CD4-positive, alpha-beta T cell treated with Interleukin-1 beta for 1 hour (primary cell): ENCODE data around the gene SVIL.
"Not testable (repeated sequence)": the region's sequence is repeated elsewhere in the genome, so short reads cannot be mapped to it uniquely, and the experiment has no call there.

Experiments used
- DNase-seq, 2 donors: peaks; one replicate each; pipeline ENCODE4 v3.0.0-alpha.2; 2020 to 2022

SVIL gene

GRCh38 chr10:29479081-29479925 is 155.5 kb downstream of the SVIL start:
- DNase-seq, result no peak

- no peak for DNase-seq
Measured at GRCh38 chr10:29473406-29474100, 161.2 kb downstream of the SVIL start.

- DNase-seq, result no peak
Measured at GRCh38 chr10:29473087-29473356, 161.7 kb downstream of the SVIL start.

- DNase-seq, result no peak
Measured at GRCh38 chr10:29472301-29473086, 162.3 kb downstream of the SVIL start.

- DNase-seq, result no peak
Measured at GRCh38 chr10:29471544-29471859, 163.3 kb downstream of the SVIL start.

- no peak for DNase-seq
Measured at GRCh38 chr10:29470843-29471543, 163.8 kb downstream of the SVIL start.

- DNase-seq, result peak in 1 of 2 donors; percentile 6
Measured at GRCh38 chr10:29470355-29470705, 164.4 kb downstream of the SVIL start.

GRCh38 chr10:29469481-29470354 is 165.1 kb downstream of the SVIL start:
- no peak for DNase-seq

- DNase-seq, result no peak
Measured at GRCh38 chr10:29465384-29465783, 169.4 kb downstream of the SVIL start.

GRCh38 chr10:29464671-29465171 is 170.1 kb downstream of the SVIL start:
- DNase-seq, result not testable (repeated sequence)

GRCh38 chr10:29461042-29461441 is 173.7 kb downstream of the SVIL start:
- no peak for DNase-seq

- DNase-seq, result not testable (repeated sequence)
Measured at GRCh38 chr10:29458190-29458589, 176.6 kb downstream of the SVIL start.

GRCh38 chr10:29455095-29455494 is 179.7 kb downstream of the SVIL start:
- no peak for DNase-seq

- DNase-seq, result no peak
Measured at GRCh38 chr10:29454250-29454649, 180.5 kb downstream of the SVIL start.

- no peak for DNase-seq
Measured at GRCh38 chr10:29452546-29452945, 182.2 kb downstream of the SVIL start.

- DNase-seq, result no peak
Measured at GRCh38 chr10:29451946-29452345, 182.8 kb downstream of the SVIL start.

- DNase-seq, result no peak
Measured at GRCh38 chr10:29450405-29450804, 184.4 kb downstream of the SVIL start.

- peak; percentile 61 to 65 for DNase-seq
Measured at GRCh38 chr10:29448756-29449592, 185.8 kb downstream of the SVIL start.

- no peak for DNase-seq
Measured at GRCh38 chr10:29448125-29448524, 186.6 kb downstream of the SVIL start.

- no peak for DNase-seq
Measured at GRCh38 chr10:29446327-29446726, 188.4 kb downstream of the SVIL start.
